Measurements from ENCODE around the gene TSC2. TPM values are rescaled to one million over a fixed set of nuclear protein-coding genes. Genes with fewer than 3 reads are reported as not detected.

The TSC2 gene
- total RNA-seq, 4 donors from 2014 or later, result 36.3 to 78.8 (median 54.6) TPM

GRCh38 chr16:2013527-2013926 is 34.3 kb upstream of the TSC2 start:
- Histone ChIP-seq H3K27me3 (peaks cover 20% of the 10 kb centered on the region), H3K36me3 (no peaks in the 10 kb centered on the region), H3K27ac (no peak overlapping the region), H3K4me3 (no peak overlapping the region), H3K4me1 (peaks cover 0 to 17% (median 8%) of the 10 kb centered on the region in 3 donors), H3K9me3 (no peaks in the 10 kb centered on the region)
- 77 to 82% methylated on average over 5 to 12 of the region's 15 CpGs for WGBS, 2 donors (ENCODE audit: low coverage in 1 of 2)
- no peak for TF ChIP-seq POLR2A (IDR thresholded peaks at IDR 0.05)
- ATAC-seq, result no peak

GRCh38 chr16:2015117-2015946 is 32.5 kb upstream of the TSC2 start:
- Histone ChIP-seq H3K27me3 (peaks cover 38% of the 10 kb centered on the region), H3K36me3 (no peaks in the 10 kb centered on the region), H3K27ac (no peak overlapping the region), H3K9me3 (no peaks in the 10 kb centered on the region), H3K4me3 (no peak overlapping the region), H3K4me1 (peaks cover 0 to 15% (median 8%) of the 10 kb centered on the region in 3 donors)
- no peak for ATAC-seq
- 66 to 86% methylated on average over 4 to 15 of the region's 24 CpGs for WGBS, 2 donors (ENCODE audit: low coverage in 1 of 2)
- TF ChIP-seq POLR2A (IDR thresholded peaks at IDR 0.05) (no peak), EP300 (IDR thresholded peaks at IDR 0.05) (no peak), CTCF (IDR thresholded peaks at IDR 0.05) (no peak), POLR2AphosphoS5 (IDR thresholded peaks at IDR 0.05) (no peak)

GRCh38 chr16:2015947-2016208 is 31.9 kb upstream of the TSC2 start:
- peaks cover 44% of the 10 kb centered on the region for H3K27me3 ChIP-seq
- H3K36me3 ChIP-seq, result no peaks in the 10 kb centered on the region
- peaks cover 0 to 16% (median 9%) of the 10 kb centered on the region in 3 donors for H3K4me1 ChIP-seq
- H3K9me3 ChIP-seq, result no peaks in the 10 kb centered on the region
- H3K4me3 ChIP-seq, result no peak overlapping the region
- no peak for ATAC-seq
- no peak overlapping the region for H3K27ac ChIP-seq
- 85 to 86% methylated on average over 7 of the region's 7 CpGs for whole genome bisulfite sequencing, 2 donors (ENCODE audit: low coverage in 1 of 2)
- TF ChIP-seq EP300 (IDR thresholded peaks at IDR 0.05) (no peak), POLR2A (IDR thresholded peaks at IDR 0.05) (no peak), CTCF (IDR thresholded peaks at IDR 0.05) (no peak), POLR2AphosphoS5 (IDR thresholded peaks at IDR 0.05) (no peak)

GRCh38 chr16:2016407-2016922 is 31.3 kb upstream of the TSC2 start:
- no peaks in the 10 kb centered on the region for H3K9me3 ChIP-seq
- no peak for ATAC-seq
- 0% methylated on average over 1 of the region's 13 CpGs; no CpG with 5 or more reads in 1 of the 2 donors for WGBS, 2 donors (ENCODE audit: low coverage in 1 of 2)

GRCh38 chr16:2019518-2019920 is 28.3 kb upstream of the TSC2 start, which contains the start of gene NPW:
TSS of gene NPW (plus strand) at chr16:2019785.
- H3K4me3 ChIP-seq, result peak within 1 kb of the TSS in 1 of 2 donors; percentile 16
- ATAC-seq, result no peak
- H3K36me3 ChIP-seq, result no peaks in the 10 kb centered on the region
- no peak for TF ChIP-seq POLR2AphosphoS5 (IDR thresholded peaks at IDR 0.05)
- TF ChIP-seq POLR2A (IDR thresholded peaks at IDR 0.05), result no peak
- TF ChIP-seq EP300 (IDR thresholded peaks at IDR 0.05), result no peak
- no peak for TF ChIP-seq CTCF (IDR thresholded peaks at IDR 0.05)
- H3K27ac ChIP-seq, result no peak within 1 kb of the TSS
- peaks cover 63% of the 10 kb centered on the region for H3K27me3 ChIP-seq
- no peaks in the 10 kb centered on the region for H3K9me3 ChIP-seq
- 7% methylated on average over 3 of the region's 33 CpGs; no CpG with 5 or more reads in 1 of the 2 donors for WGBS, 2 donors (ENCODE audit: low coverage in 1 of 2)
- H3K4me1 ChIP-seq, result peaks cover 0 to 37% (median 19%) of the 10 kb centered on the region in 3 donors

More at GRCh38 chr16:2016407-2016922, 31.3 kb upstream of the TSC2 start:
- Histone ChIP-seq H3K4me3 (no peak overlapping the region), H3K36me3 (no peaks in the 10 kb centered on the region), H3K4me1 (peaks cover 0 to 16% (median 9%) of the 10 kb centered on the region in 3 donors), H3K27ac (no peak overlapping the region), H3K27me3 (peaks cover 50% of the 10 kb centered on the region)
- TF ChIP-seq EP300 (IDR thresholded peaks at IDR 0.05) (no peak), CTCF (IDR thresholded peaks at IDR 0.05) (peak in 2 of 4 experiments; percentile 7 to 37), POLR2A (IDR thresholded peaks at IDR 0.05) (no peak), POLR2AphosphoS5 (IDR thresholded peaks at IDR 0.05) (no peak)
